Spleen (tissue), 11 donors: ENCODE results near the gene ORAI3. TPM values are rescaled to one million over a fixed set of nuclear protein-coding genes. Genes with fewer than 3 reads are reported as not detected.

ENCODE experiments used
- DNase-seq: peaks from one replicate; pipeline ENCODE4 v3.0.0-alpha.2; 2020
- H3K27ac ChIP-seq, 8 donors: fragments of 200-600 bp; sonication (generic) in 7 of 8; 1 replicate in 4 of 8; 2 replicates in 4 of 8; pipeline versions ENCODE4 v1.5.0 to v1.8.0; 2016 to 2021; ENCODE audit warnings: inconsistent platforms in 4 of 8, mild to moderate bottlenecking in 4 of 8, moderate library complexity in 1 of 8
- H3K27me3 ChIP-seq, 7 donors: fragments of 200-600 bp; sonication (generic) in 6 of 7; replicated peaks in 1 of 7; 1 replicate in 4 of 7; 2 replicates in 3 of 7; pipeline versions ENCODE4 v1.5.0 to v1.8.0; 2016 to 2021; ENCODE audit warnings: inconsistent platforms in 3 of 7, mild to moderate bottlenecking in 1 of 7
- H3K36me3 ChIP-seq, 6 donors: fragments of 200-600 bp; sonication (generic) in 5 of 6; 1 replicate in 4 of 6; 2 replicates in 2 of 6; pipeline versions ENCODE4 v1.5.0 to v1.8.0; 2016 to 2021; ENCODE audit warnings: inconsistent platforms in 2 of 6
- H3K4me1 ChIP-seq, 6 donors: fragments of 200-600 bp; sonication (generic) in 5 of 6; 1 replicate in 3 of 6; 2 replicates in 3 of 6; pipeline versions ENCODE4 v1.5.0 to v1.8.0; 2016 to 2021; ENCODE audit warnings: inconsistent platforms in 3 of 6
- H3K4me3 ChIP-seq, 8 donors: fragments of 200-600 bp; sonication (generic) in 7 of 8; 1 replicate in 4 of 8; 2 replicates in 4 of 8; pipeline versions ENCODE4 v1.5.0 to v1.8.0; 2016 to 2021; ENCODE audit warnings: inconsistent platforms in 4 of 8, mild to moderate bottlenecking in 4 of 8, moderate library complexity in 2 of 8
- H3K9me3 ChIP-seq, 8 donors: fragments of 200-600 bp; sonication (generic) in 7 of 8; 1 replicate in 4 of 8; 2 replicates in 4 of 8; pipeline versions ENCODE4 v1.5.0 to v1.8.0; 2016 to 2021; ENCODE audit warnings: inconsistent platforms in 4 of 8
- CTCF ChIP-seq, 11 experiments: fragments of 200-600 bp in 7 of 11; fragments of 450-650 bp in 4 of 11; sonication (generic) in 4 of 11; IDR thresholded peaks in 8 of 11; conservative IDR thresholded peaks in 3 of 11; 1 replicate in 7 of 11; 2 replicates in 4 of 11; pipeline versions ENCODE4 v1.4.0 to v1.8.0; 2016 to 2021; ENCODE audit warnings: antibody characterized with exemption in 11 of 11, inconsistent platforms in 4 of 11, mild to moderate bottlenecking in 1 of 11
- POLR2A ChIP-seq, 3 donors: fragments of 450-650 bp; IDR thresholded peaks; one replicate each; pipeline ENCODE4 v1.5.1; 2017; ENCODE audit warnings: antibody characterized with exemption in 3 of 3, mild to moderate bottlenecking in 1 of 3
- POLR2AphosphoS5 ChIP-seq, 3 donors: sonication (generic); formaldehyde crosslinking; IDR thresholded peaks; one replicate each; pipeline ENCODE4 v1.5.1; 2017; ENCODE audit warnings: antibody characterized with exemption in 3 of 3
- WGBS, 5 donors: extraction: QIAGEN DNeasy Blood & Tissue Kit in 3 of 5; methylation state at CpG; one replicate each; pipeline versions ENCODE4 v1.1.5 to v1.1.7; 2013 to 2018; 5-methylcytosine and 5-hydroxymethylcytosine counted together
- intact Hi-C: fragments of 100-400 bp; cut with DNase I; formaldehyde crosslinking; loops from one replicate; pipeline ENCODE4 v1.15.0; 2023; ENCODE audit warnings: low total_unique reads
- polyA plus RNA-seq, 3 donors: library from polyadenylated mRNA; stranded (reverse); fragments of 200-250 nt; gene quantifications; one replicate each; pipeline ENCODE4 v1.2.1, GENCODE V29; 2013
- total RNA-seq, 7 donors: library from RNA; depleted of rRNA in 3 of 7; stranded (reverse); fragments of >200 nt in 3 of 7; fragmentation: NEBNext Ultra II Directional in 4 of 7; extraction: Animal tissue kit (Norgen Biotek cat#: 25700) in 4 of 7; gene quantifications; one replicate each; pipeline versions ENCODE4 v1.1.0 to v1.2.1, GENCODE V29; 2016 to 2021
- donor health status: healthy with polysubstance abuse.
- donor health status: DM: no; HTN: no; CAD: no; lungs with moderate emphysema.
- donor health status: DM: no; HTN: no; CAD: no.
- donor health status: Bipolar disorder and iron deficiency.
- donor health status: healthy.
- donor health status: DM: no; HTN: no; CAD: no.
- donor health status: DM: yes; HTN: yes; CAD: no.

The ORAI3 gene
- total and polyA plus RNA-seq, 10 donors = 20.7 to 44.8 (median 26.3) TPM

- no peak for DNase-seq
- no peak overlapping the region for H3K4me3 ChIP-seq
- no peaks in the 10 kb centered on the region for H3K27me3 ChIP-seq
- peak overlapping the region in 1 of 8 donors; percentile 99 for H3K27ac ChIP-seq
- WGBS, 5 donors = 92 to 96% (median 93%) methylated on average over 37 to 38 of the region's 38 CpGs
- no peaks in the 10 kb centered on the region for H3K9me3 ChIP-seq
- TF ChIP-seq POLR2AphosphoS5 (IDR thresholded peaks at IDR 0.05) (peak in 2 of 3 donors; percentile 10 to 29), CTCF (IDR thresholded peaks at IDR 0.05 in 8 of 11, conservative IDR thresholded peaks at IDR 0.05 in 3 of 11) (no peak)
- peaks cover 0 to 57% (median 0%) of the 10 kb centered on the region in 6 donors for H3K36me3 ChIP-seq
- intact Hi-C loops = no loop called here
- H3K4me1 ChIP-seq = peaks cover 15 to 52% (median 38%) of the 10 kb centered on the region in 6 donors
These were observed 2.0 kb upstream of the ORAI3 start for GRCh38 chr16:30946671-30947540.

DNA sequence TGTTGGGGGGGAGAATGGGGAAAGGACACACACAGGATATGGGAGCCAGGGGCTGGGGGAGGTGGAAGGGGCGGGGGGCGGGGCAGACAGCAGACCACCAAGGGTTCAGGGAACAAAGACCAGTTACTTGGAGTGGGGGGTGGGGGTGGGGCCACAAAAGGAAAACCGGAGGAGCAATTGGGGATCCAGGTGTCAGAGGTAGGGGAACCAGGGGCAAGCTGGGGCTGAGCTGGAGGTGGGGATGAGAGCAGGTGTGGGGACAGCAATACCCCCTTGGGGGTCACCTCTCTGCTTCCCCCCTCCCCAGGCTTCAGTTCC lies 1.4 kb upstream of the ORAI3 start:
- H3K4me1 ChIP-seq = peaks cover 11 to 52% (median 32%) of the 10 kb centered on the region in 6 donors
- H3K27ac ChIP-seq = peak overlapping the region in 7 of 8 donors; percentile 48 to 99 (median 95)
- intact Hi-C loops = no loop called here
- no peaks in the 10 kb centered on the region for H3K27me3 ChIP-seq
- 81 to 91% (median 86%) methylated on average over 3 of the region's 3 CpGs for WGBS, 5 donors
- DNase-seq = no peak
- H3K9me3 ChIP-seq = no peaks in the 10 kb centered on the region
- no peak overlapping the region for H3K4me3 ChIP-seq
- TF ChIP-seq POLR2A (IDR thresholded peaks at IDR 0.05) (no peak), POLR2AphosphoS5 (IDR thresholded peaks at IDR 0.05) (no peak), CTCF (IDR thresholded peaks at IDR 0.05 in 8 of 11, conservative IDR thresholded peaks at IDR 0.05 in 3 of 11) (no peak)
- H3K36me3 ChIP-seq = peaks cover 0 to 53% (median 0%) of the 10 kb centered on the region in 6 donors

- DNase-seq = peak; percentile 88
- intact Hi-C loops = no loop called here
- peaks cover 11 to 53% (median 28%) of the 10 kb centered on the region in 6 donors for H3K4me1 ChIP-seq
- peaks cover 0 to 49% (median 0%) of the 10 kb centered on the region in 6 donors for H3K36me3 ChIP-seq
- peak overlapping the region; percentile 80 to 98 (median 92) for H3K4me3 ChIP-seq
- H3K27ac ChIP-seq = peak overlapping the region; percentile 89 to 99 (median 96)
- no peaks in the 10 kb centered on the region for H3K27me3 ChIP-seq
- WGBS, 5 donors = 37 to 56% (median 48%) methylated on average over 25 to 44 of the region's 44 CpGs
- H3K9me3 ChIP-seq = no peaks in the 10 kb centered on the region
- TF ChIP-seq CTCF (IDR thresholded peaks at IDR 0.05 in 8 of 11, conservative IDR thresholded peaks at IDR 0.05 in 3 of 11) (no peak), POLR2AphosphoS5 (IDR thresholded peaks at IDR 0.05) (peak in 2 of 3 donors; percentile 30 to 57)
These were observed 805 bp upstream of the ORAI3 start for GRCh38 chr16:30947859-30948666.
